ENCODE measurements around the gene GPSM3.

GRCh38 chr6:32190054-32190851 lies 2.2 kb downstream of the GPSM3 start, which contains the start of gene PBX2:
- no peak for TF ChIP-seq CTCF (IDR thresholded peaks at IDR 0.05)
- TF ChIP-seq ZFX (IDR thresholded peaks at IDR 0.05; ENCODE audit: borderline replicate concordance), result no peak
